ENCODE measurements around the gene KRT7. TPM values are rescaled to one million over a fixed set of nuclear protein-coding genes. Genes with fewer than 3 reads are reported as not detected.

The KRT7 gene
- total RNA-seq, 5 donors from 2014 or later (not counting 1 experiment from before 2014, with no cell fraction given), result 2.7 to 3.8 (median 3.3) TPM; not detected in 2

DNA sequence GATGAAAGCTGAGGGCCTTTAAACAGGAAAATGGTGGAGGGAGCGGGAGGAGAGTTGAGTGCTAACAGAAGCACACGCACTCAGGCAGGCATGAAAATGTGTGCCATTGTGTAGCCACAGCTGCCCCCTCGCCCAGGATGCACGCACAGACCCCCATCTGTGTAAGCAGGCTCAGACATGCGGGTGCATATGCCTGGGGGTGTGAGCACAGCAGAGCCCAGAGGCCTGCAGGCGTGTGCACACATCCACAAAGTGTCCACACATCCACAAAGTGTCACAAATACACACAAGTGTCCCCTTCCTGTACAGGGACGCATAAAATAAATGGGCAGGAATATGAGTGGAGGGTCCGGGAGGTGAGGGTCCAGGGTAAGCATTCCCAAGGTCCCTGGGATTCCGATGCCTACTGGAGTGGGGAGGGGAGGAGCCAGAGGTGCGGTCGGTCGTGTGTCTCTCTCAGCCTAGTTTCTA lies 805 bp upstream of the KRT7 start:
- ChIA-PET CTCF (no interaction called here), POLR2A (no interaction called here)
- Mint-ChIP-seq H3K27me3 (peaks cover 47 to 63% of the 10 kb centered on the region in 2 donors), H3K36me3 (no peaks in the 10 kb centered on the region), H3K9me3 (no peaks in the 10 kb centered on the region), H3K4me1 (peaks cover 0 to 2% (median 0%) of the 10 kb centered on the region in 3 donors), H3K27ac (no peak overlapping the region), H3K4me3 (no peak overlapping the region)
- Histone ChIP-seq H3K9me3 (no peaks in the 10 kb centered on the region), H3K4me3 (ENCODE audit: control insufficient read depth in 1 of 2, extremely low read depth in 1 of 2, low read length in 1 of 2) (no peak overlapping the region), H3K36me3 (ENCODE audit: control insufficient read depth in 2 of 2, extremely low read depth in 1 of 2, insufficient read depth in 1 of 2, low read length in 1 of 2) (no peaks in the 10 kb centered on the region), H3K27me3 (replicated peaks in 1 of 2; ENCODE audit: control insufficient read depth in 2 of 2, extremely low read depth in 1 of 2, insufficient read depth in 2 of 2, low read length in 1 of 2) (peaks cover 6 to 68% of the 10 kb centered on the region in 2 experiments), H3K4me1 (ENCODE audit: control insufficient read depth in 1 of 2, extremely low read depth in 1 of 2, insufficient read depth in 2 of 2, low read length in 2 of 2) (no peaks in the 10 kb centered on the region), H3K27ac (ENCODE audit: low read length) (no peak overlapping the region)
- ATAC-seq (replicated peaks in 1 of 4) (no peak), DNase-seq (no peak)
- 55% methylated on average over 8 of the region's 12 CpGs for WGBS (ENCODE audit: insufficient coverage)

- no peaks in the 10 kb centered on the region for H3K9me3 ChIP-seq
- Mint-ChIP-seq H3K4me3 (peak overlapping the region in 1 of 3 donors; percentile 20), H3K27ac (no peak overlapping the region), H3K36me3 (no peaks in the 10 kb centered on the region), H3K9me3 (no peaks in the 10 kb centered on the region), H3K27me3 (peaks cover 47 to 61% of the 10 kb centered on the region in 2 donors), H3K4me1 (peaks cover 0 to 2% (median 0%) of the 10 kb centered on the region in 3 donors)
- ChIA-PET CTCF (interaction anchor here (0.6 to 1.1 kb wide), 2 partner anchors 8 to 42 kb away, joined by 3 read pairs; no protein-coding TSS in a partner anchor), POLR2A (no interaction called here)
- no peaks in the 10 kb centered on the region for H3K4me1 ChIP-seq (ENCODE audit: control insufficient read depth in 1 of 2, extremely low read depth in 1 of 2, insufficient read depth in 2 of 2, low read length in 2 of 2)
- 25% methylated on average over 32 of the region's 40 CpGs for WGBS (ENCODE audit: insufficient coverage)
- no peaks in the 10 kb centered on the region for H3K36me3 ChIP-seq (ENCODE audit: control insufficient read depth in 2 of 2, extremely low read depth in 1 of 2, insufficient read depth in 1 of 2, low read length in 1 of 2)
- H3K27me3 ChIP-seq (replicated peaks in 1 of 2; ENCODE audit: control insufficient read depth in 2 of 2, extremely low read depth in 1 of 2, insufficient read depth in 2 of 2, low read length in 1 of 2), result peaks cover 6 to 70% of the 10 kb centered on the region in 2 experiments
- DNase-seq (no peak), ATAC-seq (replicated peaks in 1 of 4) (no peak)
- no peak overlapping the region for H3K27ac ChIP-seq (ENCODE audit: low read length)
- H3K4me3 ChIP-seq (ENCODE audit: control insufficient read depth in 1 of 2, extremely low read depth in 1 of 2, low read length in 1 of 2), result no peak overlapping the region
These were observed 592 bp downstream of the KRT7 start for GRCh38 chr12:52233462-52234207.

DNA sequence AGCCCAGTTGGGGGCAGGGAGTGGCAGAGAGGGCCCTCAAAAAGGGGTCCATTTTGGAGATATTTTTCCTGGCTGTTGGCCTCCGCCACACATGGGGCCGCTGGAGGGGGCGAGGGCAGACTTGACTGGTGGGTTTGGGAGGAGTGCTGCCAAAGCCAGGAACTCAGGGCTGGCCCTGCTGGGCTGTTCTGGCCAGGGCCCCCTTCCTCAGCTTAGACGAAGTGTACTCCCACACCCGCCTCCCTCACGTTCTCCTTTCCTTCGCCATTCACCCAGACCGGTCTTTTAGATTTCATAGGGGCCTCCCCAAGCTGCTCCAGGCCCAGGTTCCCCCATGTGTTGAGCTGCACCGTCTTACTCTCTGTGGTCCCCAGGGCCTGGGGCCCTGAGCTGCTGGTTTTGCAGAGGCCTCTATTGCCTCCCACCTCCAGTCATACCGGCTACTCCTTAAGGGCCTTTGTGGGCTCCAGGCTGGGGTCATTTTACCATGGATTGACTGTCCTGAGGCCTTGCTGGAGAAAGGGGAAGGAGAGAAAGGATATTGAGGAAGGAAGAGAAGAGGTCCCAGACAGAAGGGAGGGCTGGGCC lies 1.3 kb downstream of the KRT7 start:
- ChIA-PET CTCF (interaction anchor here in 1 of 2 donors (0.6 kb wide), 1 partner anchor 9 kb away, joined by 3 read pairs; no protein-coding TSS in a partner anchor), POLR2A (no interaction called here)
- no peak overlapping the region for H3K27ac ChIP-seq (ENCODE audit: low read length)
- H3K4me1 Mint-ChIP-seq, result peaks cover 0 to 2% (median 0%) of the 10 kb centered on the region in 3 donors
- H3K4me3 ChIP-seq (ENCODE audit: control insufficient read depth in 1 of 2, extremely low read depth in 1 of 2, low read length in 1 of 2), result no peak overlapping the region
- H3K9me3 ChIP-seq, result no peaks in the 10 kb centered on the region
- peaks cover 46 to 54% of the 10 kb centered on the region in 2 donors for H3K27me3 Mint-ChIP-seq
- H3K27me3 ChIP-seq (replicated peaks in 1 of 2; ENCODE audit: control insufficient read depth in 2 of 2, extremely low read depth in 1 of 2, insufficient read depth in 2 of 2, low read length in 1 of 2), result peaks cover 6 to 66% of the 10 kb centered on the region in 2 experiments
- no peaks in the 10 kb centered on the region for H3K4me1 ChIP-seq (ENCODE audit: control insufficient read depth in 1 of 2, extremely low read depth in 1 of 2, insufficient read depth in 2 of 2, low read length in 2 of 2)
- no peak overlapping the region for H3K4me3 Mint-ChIP-seq
- no peaks in the 10 kb centered on the region for H3K36me3 Mint-ChIP-seq
- no peaks in the 10 kb centered on the region for H3K36me3 ChIP-seq (ENCODE audit: control insufficient read depth in 2 of 2, extremely low read depth in 1 of 2, insufficient read depth in 1 of 2, low read length in 1 of 2)
- 83% methylated on average over 7 of the region's 10 CpGs for WGBS (ENCODE audit: insufficient coverage)
- H3K27ac Mint-ChIP-seq, result peak overlapping the region in 1 of 2 donors; percentile 36
- no peak for ATAC-seq (replicated peaks in 1 of 4)
- DNase-seq, result no peak
- no peaks in the 10 kb centered on the region for H3K9me3 Mint-ChIP-seq

GRCh38 chr12:52235001-52235764 lies 2.1 kb downstream of the KRT7 start:
- Histone ChIP-seq H3K36me3 (ENCODE audit: control insufficient read depth in 2 of 2, extremely low read depth in 1 of 2, insufficient read depth in 1 of 2, low read length in 1 of 2) (no peaks in the 10 kb centered on the region), H3K27ac (ENCODE audit: low read length) (no peak overlapping the region), H3K4me1 (ENCODE audit: control insufficient read depth in 1 of 2, extremely low read depth in 1 of 2, insufficient read depth in 2 of 2, low read length in 2 of 2) (no peaks in the 10 kb centered on the region), H3K4me3 (ENCODE audit: control insufficient read depth in 1 of 2, extremely low read depth in 1 of 2, low read length in 1 of 2) (no peak overlapping the region), H3K9me3 (no peaks in the 10 kb centered on the region), H3K27me3 (replicated peaks in 1 of 2; ENCODE audit: control insufficient read depth in 2 of 2, extremely low read depth in 1 of 2, insufficient read depth in 2 of 2, low read length in 1 of 2) (peaks cover 8 to 64% of the 10 kb centered on the region in 2 experiments)
- Mint-ChIP-seq H3K36me3 (no peaks in the 10 kb centered on the region), H3K9me3 (no peaks in the 10 kb centered on the region), H3K4me1 (peaks cover 0 to 2% (median 0%) of the 10 kb centered on the region in 3 donors), H3K27me3 (peaks cover 39 to 47% of the 10 kb centered on the region in 2 donors), H3K4me3 (no peak overlapping the region), H3K27ac (peak overlapping the region in 1 of 2 donors; percentile 34)
- no peak for ATAC-seq (replicated peaks in 1 of 4)
- DNase-seq, result no peak
- ChIA-PET POLR2A (no interaction called here), CTCF (interaction anchor here in 1 of 2 donors (0.7 kb wide), 1 partner anchor 142 kb away, joined by 4 read pairs; no protein-coding TSS in a partner anchor)
- WGBS (ENCODE audit: insufficient coverage), result 84% methylated on average over 11 of the region's 15 CpGs

DNA sequence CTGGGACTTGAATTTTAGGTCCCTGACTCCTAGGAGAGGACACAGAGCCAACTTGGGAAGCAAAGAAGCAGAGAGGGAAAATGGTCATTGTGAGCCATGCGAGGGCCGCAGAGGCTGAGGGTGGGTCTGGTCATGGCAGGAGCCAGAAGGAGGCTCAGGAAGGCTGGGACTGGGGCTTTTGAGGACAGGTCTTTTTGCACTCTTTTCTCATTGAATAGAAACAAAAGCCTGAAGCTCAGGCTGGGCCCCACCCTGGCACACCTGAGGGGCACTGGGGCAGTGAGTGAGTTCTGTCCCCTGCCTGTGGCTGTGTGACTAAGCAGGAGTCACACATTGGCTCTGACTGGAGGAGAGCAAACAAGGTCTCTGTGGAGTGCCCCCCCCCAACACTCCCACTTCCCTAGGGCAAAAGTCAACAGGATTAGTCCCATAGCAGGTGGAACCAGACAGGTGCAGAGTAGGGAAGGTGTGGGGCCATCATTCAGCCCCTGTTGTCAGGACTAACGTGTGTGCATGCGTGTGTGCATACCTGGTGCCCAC lies 2.8 kb downstream of the KRT7 start:
- peak in 1 of 4 experiments; percentile 12 for ATAC-seq (replicated peaks in 1 of 4)
- Histone ChIP-seq H3K4me3 (ENCODE audit: control insufficient read depth in 1 of 2, extremely low read depth in 1 of 2, low read length in 1 of 2) (no peak overlapping the region), H3K27me3 (replicated peaks in 1 of 2; ENCODE audit: control insufficient read depth in 2 of 2, extremely low read depth in 1 of 2, insufficient read depth in 2 of 2, low read length in 1 of 2) (peaks cover 8 to 58% of the 10 kb centered on the region in 2 experiments), H3K4me1 (ENCODE audit: control insufficient read depth in 1 of 2, extremely low read depth in 1 of 2, insufficient read depth in 2 of 2, low read length in 2 of 2) (no peaks in the 10 kb centered on the region), H3K27ac (ENCODE audit: low read length) (no peak overlapping the region), H3K9me3 (no peaks in the 10 kb centered on the region), H3K36me3 (ENCODE audit: control insufficient read depth in 2 of 2, extremely low read depth in 1 of 2, insufficient read depth in 1 of 2, low read length in 1 of 2) (no peaks in the 10 kb centered on the region)
- Mint-ChIP-seq H3K9me3 (no peaks in the 10 kb centered on the region), H3K27me3 (peaks cover 33 to 40% of the 10 kb centered on the region in 2 donors), H3K4me3 (no peak overlapping the region), H3K36me3 (no peaks in the 10 kb centered on the region), H3K4me1 (peaks cover 0 to 2% (median 0%) of the 10 kb centered on the region in 3 donors), H3K27ac (no peak overlapping the region)
- ChIA-PET POLR2A (no interaction called here), CTCF (interaction anchor here in 1 of 2 donors (0.7 kb wide), 1 partner anchor 141 kb away, joined by 4 read pairs; no protein-coding TSS in a partner anchor)
- DNase-seq, result no peak
- 92% methylated on average over 2 of the region's 4 CpGs for WGBS (ENCODE audit: insufficient coverage)

All from T-cell (primary cell).